K562 (cell line): Measurements from ENCODE around the gene EDARADD.

Experiments
- ATF1 ChIP-seq, 2 experiments: fragments of 450-650 bp in 1 of 2; IDR thresholded peaks; 2 replicates each; pipeline ENCODE4 v1.6.1; 2016; ENCODE audit warnings: missing compliant biosample characterization in 1 of 2, missing genetic modification characterization in 1 of 2
- CTCF ChIP-seq, 3 experiments: IDR thresholded peaks in 2 of 3; conservative IDR thresholded peaks in 1 of 3; 2 replicates each; pipeline ENCODE4 v1.5.1; 2011 to 2012; ENCODE audit warnings: low read length in 3 of 3, mild to moderate bottlenecking in 3 of 3, control low read depth in 2 of 3, improper control_type of control experiment in 1 of 3, inconsistent platforms in 1 of 3, low read depth in 1 of 3, mixed read lengths in 1 of 3, moderate library complexity in 1 of 3; ENCODE audit not compliant: insufficient read depth in 2 of 3
- EGR1 ChIP-seq: fragments of 450-650 bp; conservative IDR thresholded peaks from 2 replicates; pipeline ENCODE4 v1.6.1; 2017; ENCODE audit warnings: mild to moderate bottlenecking
- EZH2 ChIP-seq: IDR thresholded peaks from 2 replicates; pipeline ENCODE4 v1.6.1; 2012; ENCODE audit warnings: low read depth, mild to moderate bottlenecking, inconsistent platforms, low read length, borderline replicate concordance
- NBN ChIP-seq: fragments of 450-650 bp; IDR thresholded peaks from 2 replicates; pipeline ENCODE4 v1.6.1; 2016; ENCODE audit warnings: low read depth, mild to moderate bottlenecking
- POLR2A ChIP-seq: fragments of 450-650 bp; conservative IDR thresholded peaks from 2 replicates; pipeline ENCODE4 v1.6.1; 2016
- RHOXF2B ChIP-seq: fragments of 250-450 bp; sonication (Bioruptor Pico); conservative IDR thresholded peaks from 2 replicates; pipeline ENCODE4 v1.5.1; 2021
- SMC3 ChIP-seq: conservative IDR thresholded peaks from 2 replicates; pipeline ENCODE4 v1.6.1; 2011; ENCODE audit warnings: low read depth, low read length, improper control_type of control experiment; ENCODE audit not compliant: insufficient read depth
- TFE3 ChIP-seq: fragments of 450-650 bp; formaldehyde crosslinking; IDR thresholded peaks from 2 replicates; pipeline ENCODE4 v1.4.0; 2020; ENCODE audit warnings: mild to moderate bottlenecking, mixed read lengths
- U2AF1 ChIP-seq: fragments of 200-400 bp; formaldehyde crosslinking; optimal IDR thresholded peaks from 2 replicates; pipeline ENCODE3; 2017; ENCODE audit warnings: mild to moderate bottlenecking, low read depth, low read length, moderate library complexity
- UBTF ChIP-seq, 2 experiments: IDR thresholded peaks; 2 replicates each; pipeline ENCODE4 v1.6.1; 2012; ENCODE audit warnings: improper control_type of control experiment in 2 of 2, low read depth in 2 of 2, low read length in 2 of 2, borderline replicate concordance in 1 of 2
- YY1 ChIP-seq, 3 experiments: IDR thresholded peaks; 2 replicates each; pipeline ENCODE4 v1.6.1; 2011; ENCODE audit warnings: low read length in 2 of 3, mild to moderate bottlenecking in 2 of 3, moderate library complexity in 2 of 3, borderline replicate concordance in 1 of 3, control low read depth in 1 of 3, low read depth in 1 of 3; ENCODE audit not compliant: insufficient read depth in 3 of 3, insufficient replicate concordance in 2 of 3, control insufficient read depth in 1 of 3, insufficient read length in 1 of 3; ENCODE audit errors: extremely low read depth in 1 of 3

- TF ChIP-seq U2AF1 (no peak), ATF1 (CRISPR knock-in tag; IDR thresholded peaks at IDR 0.05) (no peak), ATF1 (tag; IDR thresholded peaks at IDR 0.05) (no peak), EZH2 (no peak), EGR1 (no peak), UBTF (IDR thresholded peaks at IDR 0.05; ENCODE audit: borderline replicate concordance in 1 of 2, low read depth in 2 of 2, low read length in 2 of 2) (no peak), YY1 (IDR thresholded peaks at IDR 0.05; ENCODE audit: borderline replicate concordance in 1 of 3, control insufficient read depth in 1 of 3, extremely low read depth in 1 of 3, insufficient read depth in 3 of 3, insufficient read length in 1 of 3, insufficient replicate concordance in 2 of 3, low read depth in 1 of 3, low read length in 2 of 3) (no peak), CTCF (IDR thresholded peaks at IDR 0.05 in 2 of 3, conservative IDR thresholded peaks at IDR 0.05 in 1 of 3; ENCODE audit: insufficient read depth in 2 of 3, low read depth in 1 of 3, low read length in 3 of 3) (no peak), POLR2A (no peak), SMC3 (no peak), TFE3 (no peak), RHOXF2B (CRISPR knock-in tag) (no peak), NBN (no peak)
Observed at GRCh38 chr1:236407059-236407458, 13.0 kb downstream of the EDARADD start.
